Measurements from ENCODE around the gene MAN2A1. TPM values are rescaled to one million over a fixed set of nuclear protein-coding genes. Genes with fewer than 3 reads are reported as not detected.

Gene MAN2A1
- total RNA-seq, 1 donor from 2014 or later, result 9.2 TPM

GRCh38 chr5:109852371-109853155 is 162.8 kb downstream of the MAN2A1 start:
- Histone ChIP-seq H3K36me3 (peaks cover 67% of the 10 kb centered on the region), H3K9me3 (replicated peaks) (no peaks in the 10 kb centered on the region), H3K27ac (replicated peaks) (no peak overlapping the region), H3K27me3 (ENCODE audit: low read depth) (no peaks in the 10 kb centered on the region), H3K4me3 (no peak overlapping the region), H3K4me1 (no peaks in the 10 kb centered on the region)
- no peak for DNase-seq
- TF ChIP-seq, protein P1, sequence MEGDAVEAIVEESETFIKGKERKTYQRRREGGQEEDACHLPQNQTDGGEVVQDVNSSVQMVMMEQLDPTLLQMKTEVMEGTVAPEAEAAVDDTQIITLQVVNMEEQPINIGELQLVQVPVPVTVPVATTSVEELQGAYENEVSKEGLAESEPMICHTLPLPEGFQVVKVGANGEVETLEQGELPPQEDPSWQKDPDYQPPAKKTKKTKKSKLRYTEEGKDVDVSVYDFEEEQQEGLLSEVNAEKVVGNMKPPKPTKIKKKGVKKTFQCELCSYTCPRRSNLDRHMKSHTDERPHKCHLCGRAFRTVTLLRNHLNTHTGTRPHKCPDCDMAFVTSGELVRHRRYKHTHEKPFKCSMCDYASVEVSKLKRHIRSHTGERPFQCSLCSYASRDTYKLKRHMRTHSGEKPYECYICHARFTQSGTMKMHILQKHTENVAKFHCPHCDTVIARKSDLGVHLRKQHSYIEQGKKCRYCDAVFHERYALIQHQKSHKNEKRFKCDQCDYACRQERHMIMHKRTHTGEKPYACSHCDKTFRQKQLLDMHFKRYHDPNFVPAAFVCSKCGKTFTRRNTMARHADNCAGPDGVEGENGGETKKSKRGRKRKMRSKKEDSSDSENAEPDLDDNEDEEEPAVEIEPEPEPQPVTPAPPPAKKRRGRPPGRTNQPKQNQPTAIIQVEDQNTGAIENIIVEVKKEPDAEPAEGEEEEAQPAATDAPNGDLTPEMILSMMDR (IDR thresholded peaks at IDR 0.05; ENCODE audit: borderline replicate concordance), result no peak
- intact Hi-C loops (cut with micrococcal nuclease), result no loop called here

DNA sequence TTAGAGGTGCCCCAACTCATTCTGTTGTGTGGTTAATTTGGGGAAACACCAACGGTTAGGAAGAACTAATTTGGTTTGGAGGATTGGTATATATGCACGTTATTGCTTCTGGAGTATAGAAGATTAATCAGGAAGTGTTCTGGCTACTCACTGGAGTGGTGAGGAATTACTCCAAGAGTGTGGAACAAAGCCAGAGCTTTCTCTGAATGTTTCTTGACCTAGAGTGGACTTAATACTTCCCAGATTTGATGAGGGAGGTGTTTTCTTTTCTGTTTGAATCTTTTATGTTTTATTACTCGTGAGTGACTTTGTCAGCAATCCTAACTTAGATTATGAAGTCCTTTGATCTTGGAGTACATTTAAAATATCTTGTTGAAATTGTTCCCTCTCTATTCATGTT is 163.7 kb downstream of the MAN2A1 start:
- no peak for DNase-seq
- no peaks in the 10 kb centered on the region for H3K4me1 ChIP-seq
- H3K4me3 ChIP-seq, result no peak overlapping the region
- H3K9me3 ChIP-seq (replicated peaks), result no peaks in the 10 kb centered on the region
- intact Hi-C loops (cut with micrococcal nuclease), result no loop called here
- TF ChIP-seq, protein P1 (IDR thresholded peaks at IDR 0.05; ENCODE audit: borderline replicate concordance), result no peak
- peaks cover 67% of the 10 kb centered on the region for H3K36me3 ChIP-seq
- no peak overlapping the region for H3K27ac ChIP-seq (replicated peaks)
- H3K27me3 ChIP-seq (ENCODE audit: low read depth), result no peaks in the 10 kb centered on the region

- no peaks in the 10 kb centered on the region for H3K9me3 ChIP-seq (replicated peaks)
- no peaks in the 10 kb centered on the region for H3K27me3 ChIP-seq (ENCODE audit: low read depth)
- TF ChIP-seq, protein P1 (IDR thresholded peaks at IDR 0.05; ENCODE audit: borderline replicate concordance), result no peak
- no peak for DNase-seq
- H3K4me1 ChIP-seq, result no peaks in the 10 kb centered on the region
- no peak overlapping the region for H3K4me3 ChIP-seq
- peaks cover 57% of the 10 kb centered on the region for H3K36me3 ChIP-seq
- intact Hi-C loops (cut with micrococcal nuclease), result no loop called here
- no peak overlapping the region for H3K27ac ChIP-seq (replicated peaks)
These were observed 165.3 kb downstream of the MAN2A1 start for GRCh38 chr5:109855056-109855455.

GRCh38 chr5:109857405-109858031 is 167.8 kb downstream of the MAN2A1 start:
- no peak for DNase-seq
- intact Hi-C loops (cut with micrococcal nuclease), result no loop called here
- Histone ChIP-seq H3K36me3 (peaks cover 60% of the 10 kb centered on the region), H3K4me1 (no peaks in the 10 kb centered on the region), H3K27me3 (ENCODE audit: low read depth) (no peaks in the 10 kb centered on the region), H3K27ac (replicated peaks) (no peak overlapping the region), H3K4me3 (no peak overlapping the region), H3K9me3 (replicated peaks) (no peaks in the 10 kb centered on the region)
- TF ChIP-seq, protein P1 (IDR thresholded peaks at IDR 0.05; ENCODE audit: borderline replicate concordance), result no peak

GRCh38 chr5:109859537-109859936 is 169.8 kb downstream of the MAN2A1 start:
- H3K4me3 ChIP-seq, result no peak overlapping the region
- no peak overlapping the region for H3K27ac ChIP-seq (replicated peaks)
- H3K4me1 ChIP-seq, result no peaks in the 10 kb centered on the region
- no peaks in the 10 kb centered on the region for H3K9me3 ChIP-seq (replicated peaks)
- H3K36me3 ChIP-seq, result peaks cover 62% of the 10 kb centered on the region
- no peak for DNase-seq
- intact Hi-C loops (cut with micrococcal nuclease), result no loop called here
- TF ChIP-seq, protein P1 (IDR thresholded peaks at IDR 0.05; ENCODE audit: borderline replicate concordance), result no peak
- no peaks in the 10 kb centered on the region for H3K27me3 ChIP-seq (ENCODE audit: low read depth)

Data from left ventricle myocardium inferior (tissue), 1 donor.